Hematopoietic multipotent progenitor cell treated with erythropoietin and hydrocortisone succinate and interleukin-3 and kit ligand, for 4 days (in vitro differentiated cells): ENCODE results near the gene EZH1.
"Not testable (repeated sequence)": the region's sequence is repeated elsewhere in the genome, so short reads cannot be mapped to it uniquely, and the experiment has no call there.

Experiments
- DNase-seq: peaks from one replicate; pipeline ENCODE4 v3.0.0-alpha.2; 2015

Gene EZH1

DNA sequence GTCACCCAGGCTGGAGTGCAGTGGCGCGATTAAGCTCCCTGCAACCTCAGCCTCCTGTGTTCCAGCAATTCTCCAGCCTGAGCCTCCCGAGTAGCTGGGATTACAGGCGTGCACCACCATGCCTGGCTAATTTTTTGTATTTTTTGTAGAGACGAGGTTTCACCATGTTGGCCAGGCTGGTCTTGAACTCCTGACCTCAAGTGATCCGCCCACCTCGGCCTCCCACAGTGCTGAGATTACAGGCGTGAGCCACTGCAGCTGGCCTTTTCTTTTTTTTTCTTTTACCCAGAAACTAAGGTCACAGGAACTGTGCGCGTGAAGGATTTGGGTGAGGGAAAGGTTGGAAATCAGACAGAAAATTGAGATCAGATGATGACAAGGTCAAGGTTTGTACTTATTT is 25.1 kb upstream of the EZH1 start:
- not testable (repeated sequence) for DNase-seq

DNA sequence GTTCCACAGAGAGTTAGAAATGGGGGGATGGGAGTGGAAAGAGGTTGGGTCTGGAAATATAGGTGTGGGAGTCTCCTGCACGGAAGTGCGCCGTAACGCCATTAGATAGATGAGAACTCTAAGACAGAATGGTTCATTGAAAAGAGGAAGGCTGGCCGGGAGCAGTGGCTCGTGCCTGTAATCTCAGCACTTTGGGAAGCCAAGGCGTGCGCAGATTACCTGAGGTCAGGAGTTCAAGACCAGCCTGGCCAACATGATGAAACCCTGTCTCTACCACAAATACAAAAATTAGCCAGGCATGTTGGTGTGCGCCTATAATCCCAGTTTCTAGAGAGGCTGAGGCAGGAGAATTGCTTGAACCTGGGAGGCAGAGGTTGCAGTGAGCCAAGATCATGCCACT is 23.2 kb upstream of the EZH1 start:
- DNase-seq = not testable (repeated sequence)

DNA sequence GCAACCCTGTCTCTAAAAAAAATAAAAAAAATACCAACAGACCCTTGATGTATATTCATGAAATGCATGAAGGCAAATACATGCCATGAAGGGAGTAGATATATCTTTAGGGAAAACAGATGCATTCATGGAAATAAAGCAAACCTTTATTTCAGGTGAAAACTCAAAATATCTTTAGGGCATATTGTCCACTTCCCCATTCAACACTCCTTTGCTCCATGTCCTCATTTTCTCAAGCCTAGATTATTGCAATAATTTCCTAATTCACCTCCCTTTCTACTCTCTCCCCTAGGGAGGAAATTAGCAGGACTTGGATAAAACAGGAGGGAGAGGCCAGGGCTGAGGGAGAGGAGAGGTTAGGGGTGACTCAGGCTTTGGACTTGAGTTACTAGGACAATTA is 22.7 kb upstream of the EZH1 start:
- no peak for DNase-seq

DNA sequence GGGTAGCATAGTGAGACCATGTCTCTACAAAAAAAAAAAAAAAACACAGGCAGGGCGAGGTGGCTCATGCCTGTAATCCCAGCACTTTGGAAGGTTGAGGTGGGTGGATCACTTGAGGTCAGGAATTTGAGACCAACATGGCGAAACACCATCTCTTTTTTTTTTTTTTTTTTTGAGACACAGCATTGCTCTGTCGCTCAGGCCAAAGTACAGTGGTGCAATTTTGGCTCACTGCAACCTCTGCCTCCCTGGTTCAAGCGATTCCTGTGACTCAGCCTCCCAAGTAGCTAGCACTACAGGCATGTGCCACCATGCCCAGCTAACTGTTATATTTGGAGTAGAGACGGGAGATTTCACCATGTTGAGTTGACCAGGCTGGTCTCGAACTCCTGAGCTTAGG is 21.3 kb upstream of the EZH1 start:
- DNase-seq = no peak

DNA sequence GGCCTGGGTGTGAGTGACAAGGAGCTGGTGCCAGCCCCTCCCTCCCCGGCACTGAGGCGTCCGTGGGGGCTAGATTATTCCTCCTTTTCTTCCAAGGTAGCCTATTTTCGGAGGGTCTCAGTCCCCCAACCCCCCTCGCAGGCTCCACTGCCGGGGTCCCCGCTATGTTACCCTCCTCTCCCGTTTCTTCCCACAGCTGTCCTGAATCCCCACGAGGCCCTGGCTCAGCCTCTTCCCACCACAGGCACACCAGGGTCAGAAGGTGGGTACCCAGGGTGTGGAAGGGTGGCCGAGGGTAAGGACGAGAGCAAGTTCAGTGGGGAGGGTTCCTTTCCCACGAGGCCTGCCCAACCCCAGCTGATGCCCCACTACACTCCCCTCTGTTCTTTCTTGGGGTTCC is 16.8 kb upstream of the EZH1 start:
- DNase-seq = no peak

DNA sequence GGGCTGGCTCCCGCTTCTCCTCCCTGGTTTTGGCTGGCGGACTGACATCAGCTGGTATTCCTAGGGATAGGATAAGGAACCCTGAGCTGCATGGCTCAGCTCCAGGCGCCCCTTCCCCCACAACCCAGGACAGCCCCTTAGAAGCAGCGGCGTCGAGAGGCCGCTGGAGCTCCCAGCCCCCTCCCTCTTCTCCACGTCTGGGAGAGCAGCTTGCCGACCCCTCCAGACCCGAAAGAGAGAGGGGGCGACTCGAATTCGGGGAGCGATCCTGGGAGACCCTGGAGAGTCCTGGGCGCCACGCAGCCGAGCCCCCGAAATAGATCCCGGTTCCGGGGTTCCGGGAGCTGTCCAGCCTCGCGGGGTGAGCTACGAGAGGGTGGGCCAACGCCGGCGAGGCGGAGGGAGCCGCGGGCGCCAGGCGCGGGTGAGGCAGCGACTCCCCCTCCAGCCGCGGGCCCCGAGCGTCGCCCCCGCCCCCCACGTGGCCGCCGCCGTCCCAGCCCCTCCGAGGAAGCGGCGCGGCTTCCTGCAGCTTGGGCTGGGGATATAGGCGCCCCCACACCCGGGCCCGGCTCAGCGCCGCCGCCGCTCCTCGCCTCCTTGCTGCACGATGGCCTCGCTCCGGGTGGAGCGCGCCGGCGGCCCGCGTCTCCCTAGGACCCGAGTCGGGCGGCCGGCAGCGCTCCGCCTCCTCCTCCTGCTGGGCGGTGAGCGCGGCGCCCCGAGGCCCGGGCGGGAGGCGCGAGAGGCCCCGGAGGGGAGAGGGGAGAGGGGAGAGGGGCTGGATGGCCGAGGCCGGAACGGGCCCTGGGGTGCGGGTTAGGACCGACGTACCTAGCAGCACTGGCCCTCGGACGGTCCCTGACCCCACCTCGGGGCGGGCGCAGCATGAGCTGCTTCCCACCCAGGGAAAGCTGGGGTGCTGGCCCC is 16.1 kb upstream of the EZH1 start, which contains the start of gene RAMP2:
TSS of gene RAMP2 (plus strand) at position 576 of the 930 bp plus-strand sequence. CDS start at position 611, 35 bp downstream.
- peak; percentile 40 for DNase-seq

DNA sequence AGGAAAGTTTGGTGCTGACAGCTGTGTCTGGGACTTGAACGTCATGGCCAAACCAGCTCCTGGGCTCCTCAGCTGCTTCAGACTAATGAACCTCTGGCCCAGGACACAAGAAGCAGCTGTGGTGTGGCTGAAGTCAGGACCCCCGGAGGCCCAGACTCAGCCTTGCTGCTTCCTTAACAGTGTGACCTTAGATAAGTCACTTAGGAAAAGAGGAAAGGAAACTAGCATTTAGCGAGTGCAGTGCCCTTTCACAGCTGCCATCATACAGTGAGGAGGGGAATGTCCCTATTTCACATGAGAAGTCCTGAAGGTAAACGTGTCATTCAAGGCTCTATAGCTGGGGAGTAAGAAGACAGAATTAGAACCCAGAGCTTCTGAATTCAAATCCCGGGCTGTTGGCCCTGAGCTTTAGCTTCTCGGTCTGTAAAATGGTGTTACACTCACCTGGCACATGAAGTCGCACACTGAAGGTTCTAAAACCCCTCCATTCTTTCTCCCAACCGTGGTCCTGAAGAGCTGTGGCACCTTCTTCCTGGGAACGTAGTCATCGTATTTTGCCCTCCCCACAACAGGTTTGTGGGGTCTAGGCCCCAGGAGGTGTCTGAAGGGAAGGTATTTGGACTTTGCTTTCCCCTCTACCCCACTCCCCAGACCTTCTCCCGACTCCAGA is 15.3 kb upstream of the EZH1 start:
- DNase-seq = no peak

DNA sequence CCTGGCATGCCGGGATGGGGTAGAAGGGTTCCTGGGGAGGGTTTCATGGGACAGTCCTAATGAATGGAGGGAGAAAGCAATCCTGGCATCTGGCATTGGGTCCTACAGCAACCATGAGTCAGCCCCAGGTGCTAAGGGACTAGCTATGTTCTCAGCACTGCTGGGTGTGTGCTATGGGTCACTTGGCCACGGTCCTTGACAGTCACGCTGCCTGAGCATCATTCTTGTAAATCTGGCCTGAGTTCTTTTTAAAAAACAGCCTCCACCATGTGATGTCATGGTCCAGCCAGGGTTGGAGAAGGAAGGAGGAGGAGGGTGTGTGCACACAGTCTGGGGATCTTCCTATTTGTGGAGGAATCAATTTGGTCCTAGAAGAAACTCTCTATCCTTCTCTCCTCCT is 9.9 kb upstream of the EZH1 start:
- no peak for DNase-seq

DNA sequence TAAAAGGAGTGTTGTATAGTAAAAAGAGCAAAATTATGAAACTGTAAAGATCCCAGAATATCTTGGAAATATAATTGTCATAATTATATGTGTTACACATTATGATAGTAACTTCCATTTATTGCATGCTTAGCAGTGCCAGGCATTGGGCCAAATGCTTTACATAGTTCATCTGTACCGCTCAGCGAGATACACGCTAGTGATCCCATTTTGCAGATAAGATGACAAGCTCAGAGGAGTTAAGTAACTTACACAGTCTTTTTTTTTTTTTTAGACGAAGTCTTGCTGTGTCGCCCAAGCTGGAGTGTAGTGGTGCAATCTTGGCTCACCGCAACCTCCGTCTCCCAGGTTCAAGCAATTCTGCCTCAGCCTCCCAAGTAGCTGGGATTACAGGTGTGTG is 6.8 kb upstream of the EZH1 start:
- peak; percentile 46 for DNase-seq

DNA sequence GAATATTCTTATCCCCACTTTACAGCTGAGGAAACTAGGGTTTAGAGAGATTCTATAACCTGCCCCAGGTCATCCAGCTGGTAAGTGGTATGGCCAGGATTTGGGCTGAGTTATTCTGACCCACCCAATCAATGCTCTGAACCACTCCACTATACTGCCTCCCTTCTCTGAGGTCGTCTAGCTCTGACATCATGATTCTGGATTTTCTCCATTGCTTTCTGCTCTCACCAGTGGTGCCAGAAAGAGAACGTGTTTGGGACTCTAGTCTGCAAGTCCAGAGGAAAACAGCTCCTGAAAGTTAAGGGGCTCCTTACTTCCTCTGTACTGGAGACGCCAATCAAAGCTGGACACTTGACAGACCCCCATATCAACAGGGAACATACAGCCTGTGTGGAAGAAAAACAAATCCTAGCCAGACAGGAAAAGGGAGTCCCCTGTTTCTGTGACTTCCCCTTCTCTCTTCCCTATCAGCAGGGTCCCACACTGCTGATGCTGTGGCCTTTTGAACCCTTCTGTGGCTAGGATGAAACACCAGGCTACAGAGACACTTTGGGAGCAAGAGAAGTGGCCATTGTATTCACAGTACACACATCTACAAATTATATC is 6.0 kb upstream of the EZH1 start:
- DNase-seq = peak; percentile 80

DNA sequence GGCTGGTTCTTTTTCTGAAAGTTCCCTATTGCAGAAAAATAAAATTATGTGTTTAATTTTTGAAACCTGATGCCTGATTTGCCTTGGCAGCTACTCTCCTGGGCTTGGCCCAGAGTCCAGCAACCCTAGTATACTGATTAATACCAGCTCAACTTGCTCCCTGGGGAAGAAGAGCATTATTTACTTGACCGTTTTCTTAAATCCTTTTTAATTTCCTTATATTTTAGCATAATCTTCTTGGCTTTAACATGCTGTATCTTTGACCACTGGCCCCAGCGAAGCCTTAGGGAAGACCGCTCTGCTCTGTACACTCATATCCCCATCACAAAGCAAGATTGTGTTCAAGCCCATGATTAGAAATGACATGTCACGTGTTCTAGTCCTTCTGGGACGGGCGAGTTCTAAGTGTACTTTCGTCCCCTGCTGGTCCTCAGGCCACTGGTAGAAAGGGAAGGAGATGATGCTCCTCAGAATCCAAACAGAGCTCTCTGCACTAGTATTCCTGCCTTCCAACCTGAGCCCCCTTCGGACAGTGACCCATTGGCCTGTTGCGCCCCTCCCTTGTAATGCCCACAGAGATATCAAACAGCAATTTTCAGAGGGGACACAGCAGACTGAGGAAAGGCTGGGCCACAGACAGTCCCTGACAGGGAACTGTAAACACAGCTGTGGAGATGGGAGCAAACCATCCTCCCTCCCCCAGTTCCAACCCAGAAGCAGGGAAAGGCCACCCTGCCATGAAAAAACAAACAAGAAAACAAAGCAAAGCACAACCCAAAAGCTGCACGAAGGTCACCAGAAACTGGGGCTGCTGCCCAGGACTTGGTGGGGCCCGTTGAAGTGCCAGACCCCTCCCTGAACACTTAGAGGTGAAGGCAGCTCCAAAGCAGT is 4.3 kb upstream of the EZH1 start:
- no peak for DNase-seq

DNA sequence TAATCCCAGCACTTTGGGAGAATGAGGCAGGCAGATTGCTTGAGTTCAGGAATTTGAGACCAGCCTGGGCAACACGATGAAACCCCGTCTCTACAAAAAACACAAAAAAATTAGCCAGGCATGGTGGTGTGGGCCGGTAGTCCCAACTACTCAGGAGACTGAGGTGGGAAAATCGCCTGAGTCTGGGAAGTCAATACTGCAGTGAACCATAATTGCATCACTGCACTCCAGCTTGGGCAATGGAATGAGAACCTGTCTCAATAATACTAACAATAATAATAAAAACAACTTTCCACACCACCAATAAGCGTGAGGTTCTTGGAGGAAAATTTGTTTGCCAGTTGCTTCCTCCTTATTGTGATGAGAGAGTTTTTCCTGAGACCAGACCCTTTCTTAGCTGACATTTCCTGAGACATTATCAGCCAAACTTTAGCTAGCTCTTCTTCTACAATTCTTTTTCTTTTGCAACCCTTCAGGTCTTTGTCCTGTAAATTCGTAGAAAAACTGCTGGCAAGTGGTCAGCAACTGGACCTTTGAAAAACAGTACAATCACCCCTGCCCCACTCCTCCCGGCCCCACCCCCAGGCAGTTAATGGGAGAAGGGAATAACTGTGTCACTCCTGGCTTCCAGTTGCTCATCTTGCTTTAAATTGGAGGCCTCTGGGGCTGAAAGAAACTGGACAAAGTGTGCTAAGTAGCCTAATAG is 3.5 kb upstream of the EZH1 start:
- no peak for DNase-seq

DNA sequence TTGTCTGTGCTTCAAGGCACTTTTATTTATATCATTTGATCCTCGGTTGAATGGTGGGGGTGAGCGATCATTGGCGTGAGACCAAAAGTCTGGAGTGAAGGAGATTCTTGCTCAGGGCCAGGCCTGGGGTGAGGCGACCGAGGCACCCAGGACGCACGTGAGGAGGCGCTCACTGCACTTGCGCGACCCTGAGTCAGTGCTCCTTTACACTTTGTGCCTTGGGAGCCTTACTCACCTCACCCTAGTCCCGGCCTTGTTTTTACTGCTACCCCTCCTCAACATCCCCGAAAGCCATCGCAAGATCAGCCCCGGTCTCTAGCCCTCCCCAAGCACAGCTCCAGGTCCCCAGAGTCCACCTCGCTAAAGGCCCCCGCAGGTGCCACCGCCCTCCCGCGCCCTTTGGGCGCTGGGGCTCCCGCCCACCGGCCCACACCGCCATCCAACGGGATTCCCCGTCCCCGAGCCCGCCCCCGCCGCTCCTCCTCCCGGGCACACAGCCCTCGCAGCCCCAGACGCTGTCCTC is 496 bp downstream of the EZH1 start:
- DNase-seq = peak; percentile 69

DNA sequence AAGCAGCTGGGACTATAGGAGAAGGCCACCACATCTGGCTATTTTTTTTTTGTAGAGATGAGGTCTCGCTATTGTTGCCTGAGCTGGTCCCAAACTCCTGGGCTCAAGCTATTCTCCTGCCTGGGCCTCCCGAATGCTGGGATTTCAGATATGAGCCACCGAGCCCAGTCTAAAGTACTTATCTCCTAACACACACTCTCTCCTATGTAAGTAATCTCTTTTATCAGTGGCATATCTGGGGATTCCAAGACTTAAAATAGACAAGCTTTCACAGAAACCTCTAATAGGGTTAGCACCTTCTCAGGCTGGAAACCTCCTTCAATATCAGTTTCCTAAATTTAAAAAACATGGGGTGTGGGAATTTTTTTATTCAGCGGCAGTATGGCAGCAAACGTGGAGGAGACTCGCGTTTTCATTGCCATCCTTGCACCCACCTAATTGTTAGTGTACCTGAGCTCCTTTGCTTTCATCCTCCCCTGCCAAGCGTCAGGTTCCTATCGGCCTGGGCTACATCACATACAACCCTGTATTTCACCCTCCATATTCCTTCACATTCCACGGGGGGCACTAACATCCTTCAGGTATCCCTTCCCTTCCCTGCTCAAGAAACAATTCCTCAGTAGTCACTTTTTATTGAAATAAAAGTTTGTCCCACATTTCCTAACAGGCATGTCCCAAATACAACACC is 1.1 kb downstream of the EZH1 start:
- DNase-seq = peak; percentile 37

DNA sequence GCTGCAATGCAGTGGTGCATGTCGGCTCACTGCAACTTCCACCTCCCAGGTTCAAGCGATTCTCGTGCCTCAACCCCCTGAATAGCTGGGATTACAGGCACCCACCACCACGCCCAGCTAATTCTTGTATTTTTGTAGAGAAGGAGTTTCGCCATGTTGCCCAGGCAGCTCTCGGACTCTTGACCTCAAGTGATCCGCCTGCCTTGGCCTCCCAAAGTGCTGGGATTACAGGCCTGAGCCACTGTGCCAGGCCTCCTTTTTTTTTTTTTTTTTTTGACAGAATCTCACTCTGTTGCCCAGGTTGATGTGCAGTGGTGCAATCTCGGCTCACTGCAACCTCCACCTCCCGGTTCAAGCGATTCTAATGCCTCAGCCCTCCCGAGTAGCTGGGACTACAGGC is 1.9 kb downstream of the EZH1 start:
- DNase-seq = not testable (repeated sequence)

DNA sequence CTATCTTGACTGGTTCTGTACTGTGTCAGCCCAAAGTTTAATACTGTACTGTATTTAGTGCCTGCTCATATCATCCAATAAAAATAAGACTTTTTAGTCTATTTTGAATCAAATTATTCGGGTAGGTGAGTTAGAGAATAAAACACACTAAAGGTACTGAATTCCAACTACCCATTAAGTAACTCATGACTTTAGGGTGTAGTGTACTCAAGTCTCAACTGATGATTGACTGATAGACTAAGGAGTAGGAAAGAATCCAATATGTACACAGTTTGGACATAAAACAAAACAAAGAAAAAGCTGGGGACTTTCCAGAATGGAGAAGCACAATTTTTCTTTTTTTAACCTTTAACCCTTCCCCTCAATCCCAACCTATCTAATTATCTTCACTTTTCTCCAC is 4.1 kb downstream of the EZH1 start:
- no peak for DNase-seq

DNA sequence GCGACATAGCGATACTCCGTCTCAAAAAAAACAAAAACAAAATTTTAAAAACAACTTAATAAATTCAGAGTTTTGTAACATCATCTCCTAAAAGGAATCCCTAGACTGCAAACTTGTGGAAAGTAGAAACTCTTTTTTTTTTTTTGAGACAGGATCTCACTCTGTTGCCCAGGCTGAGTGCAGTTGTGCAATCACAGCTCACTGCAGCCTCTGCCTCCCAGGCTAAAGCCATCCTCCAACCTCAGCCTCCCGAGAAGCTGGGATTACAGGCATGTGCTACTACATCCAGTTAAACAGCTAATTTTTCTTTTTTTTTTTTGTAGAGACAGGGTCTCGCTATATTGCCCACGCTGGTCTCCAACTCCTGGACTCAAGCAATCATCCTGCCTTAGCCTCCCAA is 19.7 kb downstream of the EZH1 start:
- no peak for DNase-seq

DNA sequence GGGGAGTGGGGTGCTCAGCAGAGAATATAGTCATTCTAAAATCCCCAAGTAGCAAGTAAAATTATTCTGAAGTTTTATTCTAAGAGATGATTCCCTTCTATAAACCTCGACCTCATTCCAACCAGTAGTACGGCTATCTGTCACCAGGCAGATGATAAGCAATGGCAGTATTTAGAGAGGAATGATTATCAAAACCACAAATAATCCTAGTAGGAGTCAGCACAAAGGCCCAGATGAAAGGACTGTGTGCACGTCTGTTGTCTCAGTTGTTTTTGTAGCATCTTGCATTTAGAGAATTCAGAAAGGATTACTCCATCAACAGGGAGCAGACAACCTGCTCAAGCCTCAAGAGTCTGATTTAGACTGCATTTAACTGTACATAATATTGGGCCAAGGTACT is 21.2 kb downstream of the EZH1 start:
- no peak for DNase-seq

DNA sequence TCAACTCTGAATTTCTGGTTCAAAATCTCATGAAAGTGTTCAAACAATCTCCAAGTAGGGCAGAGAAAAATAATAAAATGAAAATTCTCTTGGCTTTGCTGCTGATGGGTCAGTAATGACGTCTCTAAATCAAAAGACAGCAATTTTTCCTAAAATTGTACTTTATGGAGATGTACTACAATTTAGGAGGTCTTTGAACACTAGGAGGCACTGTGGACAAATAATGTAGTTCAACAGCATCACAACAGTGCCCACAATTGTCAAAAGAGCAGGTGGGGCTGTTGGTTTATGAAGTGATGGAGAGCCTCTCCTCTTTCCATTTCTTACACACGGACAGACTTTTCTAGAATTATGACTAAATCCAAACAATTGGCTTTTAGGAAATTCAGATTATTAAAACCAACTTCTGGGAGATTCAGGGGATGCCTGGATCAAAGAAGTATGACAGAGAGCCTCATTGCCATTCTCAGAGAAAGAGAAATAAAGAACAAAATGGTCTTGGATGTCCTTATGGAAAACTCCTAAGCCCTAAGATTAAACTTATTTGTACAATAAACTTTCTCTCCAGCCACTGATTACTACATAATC is 23.8 kb downstream of the EZH1 start:
- DNase-seq = peak; percentile 87

DNA sequence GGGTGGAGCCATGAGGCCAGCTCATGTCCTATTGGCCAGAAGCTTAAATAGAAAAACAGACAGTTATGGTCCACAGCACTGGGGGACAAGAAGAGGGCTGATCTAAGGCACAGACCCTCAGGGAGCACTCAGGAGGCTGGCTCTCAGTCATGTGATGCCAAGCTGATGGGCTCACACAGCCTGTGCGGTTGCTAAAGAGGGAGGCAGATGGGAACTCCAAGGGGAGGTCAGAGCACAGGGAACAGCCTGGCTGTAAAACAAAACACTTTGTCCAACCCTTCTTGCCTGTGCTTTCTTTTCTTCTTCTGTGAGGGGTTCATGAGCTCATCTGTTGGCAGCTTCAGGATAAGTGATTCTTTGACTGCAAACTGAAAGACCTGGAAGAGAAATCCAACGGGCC is 35.3 kb downstream of the EZH1 start:
- DNase-seq = no peak

DNA sequence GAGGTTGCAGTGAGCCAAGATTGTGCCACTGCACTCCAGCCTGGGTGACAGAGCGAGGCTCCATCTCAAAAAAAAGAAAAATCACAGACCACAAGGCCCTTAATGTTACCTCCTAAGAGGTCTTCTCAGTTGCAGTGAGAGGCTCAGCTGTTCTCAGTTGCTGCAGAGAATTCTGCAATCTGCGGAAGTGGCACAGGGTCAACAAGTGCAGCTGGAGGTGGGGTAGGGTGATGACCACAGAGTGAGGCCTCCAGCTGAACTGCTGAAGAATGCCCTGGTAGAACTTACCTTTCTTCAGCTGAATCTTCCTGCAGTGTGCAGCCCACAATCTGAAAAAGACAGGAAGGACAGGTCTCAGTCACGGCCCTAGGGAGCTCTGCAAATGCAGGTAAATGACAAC is 36.3 kb downstream of the EZH1 start:
- DNase-seq = no peak
